Smooth muscle cell (in vitro differentiated cells): ENCODE data around the gene MFSD2A. TPM values are rescaled to one million over a fixed set of nuclear protein-coding genes. Genes with fewer than 3 reads are reported as not detected.
"Not testable (repeated sequence)": the region's sequence is repeated elsewhere in the genome, so short reads cannot be mapped to it uniquely, and the experiment has no call there.

Experiments
- DNase-seq: peaks from one replicate; lab custom pipeline; 2025; ENCODE audit not compliant: unreplicated experiment; lab: John Stamatoyannopoulos, UW
- H2AFZ ChIP-seq: fragments of 200-600 bp; sonication (generic); 2 replicates; pipeline ENCODE4 v1.6.0; 2016; ENCODE audit warnings: antibody characterized with exemption, low read depth, mild to moderate bottlenecking
- H3F3A ChIP-seq: fragments of 200-600 bp; sonication (generic); 2 replicates; pipeline ENCODE4 v1.6.0; 2017; ENCODE audit warnings: antibody characterized with exemption, low read depth
- H3K27ac ChIP-seq: fragments of 200-600 bp; sonication (generic); 2 replicates; pipeline ENCODE4 v1.5.1; 2016; ENCODE audit warnings: low read depth, mild to moderate bottlenecking
- H3K27me3 ChIP-seq: fragments of 200-600 bp; sonication (generic); 2 replicates; pipeline ENCODE4 v1.6.1; 2016; ENCODE audit warnings: low read depth, mild to moderate bottlenecking
- H3K36me3 ChIP-seq: fragments of 200-600 bp; sonication (generic); 2 replicates; pipeline ENCODE4 v1.5.1; 2016; ENCODE audit warnings: low read depth
- H3K4me1 ChIP-seq: fragments of 200-600 bp; sonication (generic); 2 replicates; pipeline ENCODE4 v1.5.1; 2016; ENCODE audit warnings: low read depth
- H3K4me2 ChIP-seq: fragments of 200-600 bp; sonication (generic); 2 replicates; pipeline ENCODE4 v1.6.0; 2016; ENCODE audit warnings: mild to moderate bottlenecking
- H3K4me3 ChIP-seq: fragments of 200-600 bp; sonication (generic); 2 replicates; pipeline ENCODE4 v1.5.1; 2016; ENCODE audit warnings: mild to moderate bottlenecking
- H3K79me2 ChIP-seq: fragments of 200-600 bp; sonication (generic); 2 replicates; pipeline ENCODE4 v1.6.0; 2016; ENCODE audit warnings: low read depth, mild to moderate bottlenecking
- H3K9ac ChIP-seq: fragments of 200-600 bp; sonication (generic); 2 replicates; pipeline ENCODE4 v1.6.0; 2016; ENCODE audit warnings: low read depth
- H3K9me3 ChIP-seq: fragments of 200-600 bp; sonication (generic); replicated peaks from 2 replicates; pipeline ENCODE4 v1.5.1; 2016; ENCODE audit warnings: low read depth
- H4K20me1 ChIP-seq: fragments of 200-600 bp; sonication (generic); 2 replicates; pipeline ENCODE4 v1.6.0; 2016; ENCODE audit warnings: low read depth
- CTCF ChIP-seq: fragments of 200-600 bp; sonication (generic); IDR thresholded peaks from 2 replicates; pipeline ENCODE4 v1.5.1; 2017; ENCODE audit warnings: borderline replicate concordance, mild to moderate bottlenecking, antibody characterized with exemption; ENCODE audit not compliant: insufficient read depth, poor library complexity, severe bottlenecking
- WGBS: methylation state at CpG from one replicate; pipeline ENCODE4 v1.1.7; 2016; ENCODE audit warnings: low lambda C conversion rate; 5-methylcytosine and 5-hydroxymethylcytosine counted together
- polyA plus RNA-seq: library from polyadenylated mRNA; unstranded; fragments of >200 nt; fragmentation: Nextera tagmentation; extraction: Ambion mirVana; gene quantifications from 2 replicates; pipeline ENCODE4 v1.2.1, GENCODE V29; 2016
- total RNA-seq: library from RNA; depleted of rRNA; stranded (reverse); fragments of >200 nt; gene quantifications from 2 replicates; pipeline ENCODE4 v1.2.3, GENCODE V29; 2014

The MFSD2A gene
- total and polyA plus RNA-seq, 2 experiments from 2014 or later = 3.3 to 5.3 TPM

- Histone ChIP-seq H3K4me3 (no peak overlapping the region), H3K9ac (no peak overlapping the region), H3K4me2 (no peak overlapping the region), H4K20me1 (no peaks in the 10 kb centered on the region), H3F3A (no peaks in the 10 kb centered on the region), H3K27me3 (peaks cover 12% of the 10 kb centered on the region), H2AFZ (no peak overlapping the region), H3K27ac (no peak overlapping the region), H3K36me3 (no peaks in the 10 kb centered on the region), H3K9me3 (no peaks in the 10 kb centered on the region), H3K79me2 (no peaks in the 10 kb centered on the region), H3K4me1 (no peaks in the 10 kb centered on the region)
- 94% methylated on average over 2 of the region's 2 CpGs for WGBS
- no peak for TF ChIP-seq CTCF
- DNase-seq = no peak
These were observed 46.4 kb upstream of the MFSD2A start for GRCh38 chr1:39908534-39908933.

GRCh38 chr1:39910263-39910662 lies 44.7 kb upstream of the MFSD2A start:
- Histone ChIP-seq H4K20me1 (no peaks in the 10 kb centered on the region), H3K79me2 (no peaks in the 10 kb centered on the region), H3K27me3 (no peaks in the 10 kb centered on the region), H3K4me3 (no peak overlapping the region), H3K27ac (no peak overlapping the region), H3K4me2 (no peak overlapping the region), H3F3A (no peaks in the 10 kb centered on the region), H3K4me1 (no peaks in the 10 kb centered on the region), H3K9ac (no peak overlapping the region), H3K9me3 (no peaks in the 10 kb centered on the region), H3K36me3 (no peaks in the 10 kb centered on the region), H2AFZ (no peak overlapping the region)
- WGBS = 100% methylated on average over 3 of the region's 3 CpGs
- no peak for TF ChIP-seq CTCF
- no peak for DNase-seq

GRCh38 chr1:39913136-39913535 lies 41.8 kb upstream of the MFSD2A start:
- not testable (repeated sequence) for H3F3A ChIP-seq, H4K20me1 ChIP-seq, H3K9me3 ChIP-seq, H3K27me3 ChIP-seq, DNase-seq, H3K4me2 ChIP-seq, H3K36me3 ChIP-seq, H3K9ac ChIP-seq, H2AFZ ChIP-seq, H3K79me2 ChIP-seq, H3K4me1 ChIP-seq, H3K4me3 ChIP-seq, H3K27ac ChIP-seq
- 100% methylated on average over 7 of the region's 30 CpGs for WGBS

GRCh38 chr1:39915499-39916129 lies 39.3 kb upstream of the MFSD2A start:
- H3K79me2 ChIP-seq = no peaks in the 10 kb centered on the region
- 92% methylated on average over 6 of the region's 6 CpGs for WGBS

More at GRCh38 chr1:39915499-39916129, 39.3 kb upstream of the MFSD2A start:
- Histone ChIP-seq H3K4me1 (no peaks in the 10 kb centered on the region), H3K4me2 (no peak overlapping the region), H2AFZ (no peak overlapping the region), H4K20me1 (no peaks in the 10 kb centered on the region), H3K27ac (no peak overlapping the region), H3K27me3 (no peaks in the 10 kb centered on the region), H3K9me3 (no peaks in the 10 kb centered on the region), H3K4me3 (no peak overlapping the region), H3F3A (no peaks in the 10 kb centered on the region), H3K9ac (no peak overlapping the region), H3K36me3 (no peaks in the 10 kb centered on the region)
- DNase-seq = no peak
- no peak for TF ChIP-seq CTCF
